Right cardiac atrium (tissue), 5 donors: ENCODE measurements around the gene KLRK1. TPM values are rescaled to one million over a fixed set of nuclear protein-coding genes. Genes with fewer than 3 reads are reported as not detected.
"Not testable (repeated sequence)": the region's sequence is repeated elsewhere in the genome, so short reads cannot be mapped to it uniquely, and the experiment has no call there.

ENCODE experiments used
- ATAC-seq, 2 donors: fragments of 200-7000 bp; cut with Tn5 transposase; one replicate each; pipeline versions ENCODE4 v1.8.0 to v1.9.1; 2020; ENCODE audit warnings: moderate library complexity in 2 of 2, mild to moderate bottlenecking in 1 of 2
- DNase-seq, 3 donors: peaks; one replicate each; pipeline ENCODE4 v3.0.0-alpha.2; 2020
- H3K27ac ChIP-seq: one replicate; pipeline ENCODE4 v1.5.1; 2013; ENCODE audit warnings: mild to moderate bottlenecking, low read length, control low read depth, moderate library complexity
- H3K27me3 ChIP-seq: one replicate; pipeline ENCODE4 v1.6.1; 2013; ENCODE audit not compliant: control insufficient read depth, insufficient read depth
- H3K4me1 ChIP-seq: one replicate; pipeline ENCODE4 v1.6.1; 2013; ENCODE audit warnings: low read length; ENCODE audit not compliant: control insufficient read depth, insufficient read depth
- H3K4me3 ChIP-seq: one replicate; pipeline ENCODE4 v1.5.1; 2013; ENCODE audit warnings: low read length, control low read depth
- H3K9me3 ChIP-seq: one replicate; pipeline ENCODE4 v1.6.1; 2013; ENCODE audit warnings: low read length; ENCODE audit not compliant: control insufficient read depth
- WGBS: extraction: QIAGEN DNeasy Blood & Tissue Kit; methylation state at CpG from one replicate; pipeline ENCODE4 v1.1.7; 2013; 5-methylcytosine and 5-hydroxymethylcytosine counted together
- intact Hi-C, 4 donors: fragments of 100-400 bp; cut with DNase I; formaldehyde crosslinking; loops; one replicate each; pipeline versions ENCODE4 v1.11.0 to v1.14.0; 2022 to 2023
- polyA plus RNA-seq: library from polyadenylated mRNA; stranded (reverse); fragments of 200-250 nt; gene quantifications from one replicate; pipeline ENCODE4 v1.2.3, GENCODE V29; 2013
- total RNA-seq, 4 donors: library from RNA; stranded (reverse); fragmentation: NEBNext Ultra II Directional; extraction: Animal tissue kit (Norgen Biotek cat#: 25700); gene quantifications; one replicate each; pipeline ENCODE4 v1.2.1, GENCODE V29; 2021
- donor health status: healthy with polysubstance abuse.
- donor health status: DM: no; HTN: yes; CAD: no.
- donor health status: DM: no; HTN: no; CAD: no.
- donor health status: DM: no; HTN: yes; CAD: no; lungs with severe emphysema.
- donor health status: DM: yes; HTN: yes; CAD: no.

The KLRK1 gene
- total and polyA plus RNA-seq, 5 donors, result 0.39 to 0.97 (median 0.59) TPM

DNA sequence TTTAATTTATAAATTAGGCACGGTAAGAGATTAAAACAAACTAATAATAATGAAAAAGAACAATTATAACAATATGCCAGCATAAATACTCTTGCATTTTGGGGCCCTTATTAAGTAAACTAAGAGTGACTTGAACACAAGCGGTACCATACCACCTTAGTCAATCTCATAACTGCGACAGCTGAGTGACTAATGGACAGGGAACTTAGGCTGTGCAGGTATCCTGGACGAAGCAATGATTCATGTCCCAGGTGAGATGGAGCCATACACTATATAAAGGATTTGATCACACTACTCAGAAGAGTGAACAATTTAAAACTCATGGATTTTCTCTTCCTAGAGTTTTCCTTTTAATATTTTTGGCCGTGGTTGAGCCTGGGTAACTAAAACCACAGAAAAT, 15.5 kb upstream of the KLRK1 start:
- Histone ChIP-seq H3K27me3 (no peaks in the 10 kb centered on the region), H3K9me3 (no peaks in the 10 kb centered on the region), H3K27ac (no peak overlapping the region), H3K4me3 (no peak overlapping the region), H3K4me1 (no peaks in the 10 kb centered on the region)
- ATAC-seq (no peak), DNase-seq (no peak)
- WGBS, result 95% methylated on average over 5 of the region's 5 CpGs
- intact Hi-C loops, result no loop called here

DNA sequence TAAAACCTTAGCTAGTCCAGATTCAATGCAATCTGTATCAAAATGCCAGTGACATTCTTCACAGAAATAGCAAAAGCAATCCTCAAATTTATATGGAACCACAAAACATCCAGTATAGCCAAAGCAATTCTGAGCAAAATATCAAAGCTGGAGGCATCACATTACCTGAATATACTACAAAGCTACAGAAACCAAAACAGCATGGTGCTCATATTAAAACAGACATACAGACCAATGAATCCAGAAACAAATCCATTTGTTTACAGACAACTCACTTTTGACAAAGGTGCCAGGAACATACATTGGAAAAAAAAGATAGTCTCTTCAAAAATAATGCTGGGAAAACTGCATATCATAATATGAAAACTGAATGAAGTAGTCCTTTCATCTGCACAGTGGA, 15.0 kb upstream of the KLRK1 start:
- no peak for ATAC-seq
- H3K9me3 ChIP-seq, result no peaks in the 10 kb centered on the region
- intact Hi-C loops, result no loop called here
- DNase-seq, result no peak
- H3K27ac ChIP-seq, result no peak overlapping the region
- H3K4me1 ChIP-seq, result no peaks in the 10 kb centered on the region
- H3K27me3 ChIP-seq, result no peaks in the 10 kb centered on the region
- H3K4me3 ChIP-seq, result no peak overlapping the region

DNA sequence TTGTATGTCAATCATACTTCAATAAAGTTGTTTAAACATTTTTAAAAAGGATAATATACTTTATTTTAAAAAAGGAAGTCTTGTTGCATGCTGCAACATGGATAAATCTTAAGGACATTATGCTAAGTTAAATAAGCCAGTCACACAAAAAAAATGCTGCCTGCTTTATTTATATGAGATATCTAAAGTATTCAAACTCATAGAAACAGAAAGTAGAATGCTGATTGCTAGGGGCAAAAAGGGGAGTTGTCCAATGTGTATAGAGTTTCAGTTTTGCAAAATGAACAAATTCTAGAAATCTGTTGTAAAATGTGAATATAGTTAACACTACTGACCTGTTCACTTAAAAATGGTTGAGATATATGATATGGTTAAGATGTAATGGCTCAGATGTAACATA, 11.0 kb upstream of the KLRK1 start:
- Histone ChIP-seq H3K9me3 (no peaks in the 10 kb centered on the region), H3K4me1 (peaks cover 2% of the 10 kb centered on the region), H3K27me3 (no peaks in the 10 kb centered on the region), H3K4me3 (no peak overlapping the region), H3K27ac (no peak overlapping the region)
- intact Hi-C loops, result no loop called here
- DNase-seq (no peak), ATAC-seq (no peak)

DNA sequence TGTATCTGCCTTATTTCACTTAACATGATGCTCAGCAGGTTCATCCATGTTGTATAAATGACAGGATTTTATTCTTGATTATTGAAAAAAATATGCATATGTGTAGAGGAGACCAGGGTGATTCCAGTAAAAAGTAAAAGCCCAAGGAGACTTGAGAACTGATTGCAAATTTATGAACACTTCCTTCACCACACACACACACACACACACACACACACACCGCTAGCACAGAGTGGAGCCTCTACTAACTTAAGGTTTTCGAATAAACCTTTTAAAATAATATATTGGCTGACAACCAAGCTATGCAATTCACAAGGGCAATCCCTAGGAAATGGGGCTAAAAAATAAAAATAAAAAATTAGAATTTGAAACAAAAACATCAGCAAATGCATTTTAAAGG, 8.3 kb upstream of the KLRK1 start:
- H3K27me3 ChIP-seq, result no peaks in the 10 kb centered on the region
- DNase-seq, result no peak
- H3K9me3 ChIP-seq, result no peaks in the 10 kb centered on the region
- no peak overlapping the region for H3K27ac ChIP-seq
- H3K4me3 ChIP-seq, result no peak overlapping the region
- peaks cover 2% of the 10 kb centered on the region for H3K4me1 ChIP-seq
- whole genome bisulfite sequencing, result 79% methylated on average over 2 of the region's 2 CpGs
- intact Hi-C loops, result no loop called here
- ATAC-seq, result no peak

DNA sequence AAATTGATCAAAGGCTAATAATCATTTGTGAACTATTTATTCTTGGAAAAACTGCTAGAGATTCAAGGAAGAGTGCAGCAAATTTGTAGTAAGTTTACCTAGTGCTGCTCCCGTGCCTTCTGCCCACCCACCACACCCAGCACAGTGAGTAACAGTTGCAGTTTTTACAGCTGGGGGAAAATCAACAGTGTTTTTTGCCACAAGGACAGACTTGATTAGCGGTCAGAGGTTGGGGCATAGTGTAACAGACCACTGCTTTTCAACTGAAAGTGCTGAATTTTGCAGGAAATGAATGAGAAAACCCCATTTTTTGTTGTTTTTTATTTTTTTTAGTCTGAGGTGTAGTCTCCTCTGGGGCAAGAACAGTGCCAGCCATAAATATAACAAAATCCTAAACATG, 7.5 kb upstream of the KLRK1 start:
- ATAC-seq, result no peak
- Histone ChIP-seq H3K4me1 (peaks cover 2% of the 10 kb centered on the region), H3K4me3 (no peak overlapping the region), H3K27me3 (no peaks in the 10 kb centered on the region), H3K9me3 (no peaks in the 10 kb centered on the region), H3K27ac (no peak overlapping the region)
- 72% methylated on average over 2 of the region's 2 CpGs for WGBS
- DNase-seq, result no peak
- intact Hi-C loops, result no loop called here

DNA sequence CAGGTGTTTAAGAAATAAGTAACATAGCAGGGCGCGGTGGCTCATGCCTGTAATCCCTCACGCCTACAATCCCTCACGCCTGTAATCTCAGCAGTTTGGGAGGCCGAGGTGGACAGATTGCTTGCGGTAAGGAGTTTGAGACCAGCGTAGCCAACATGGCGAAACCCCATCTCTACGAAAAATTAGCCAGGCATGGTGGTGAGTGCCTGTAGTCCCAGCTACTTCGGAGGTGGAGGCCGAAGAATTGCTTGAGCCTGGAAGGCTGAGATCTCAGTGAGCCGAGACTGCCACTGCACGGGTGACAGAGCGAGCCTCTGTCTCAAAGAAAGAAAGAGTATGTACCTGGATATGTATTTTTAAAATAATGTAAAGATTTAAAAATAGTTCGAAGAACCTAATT, 6.3 kb upstream of the KLRK1 start:
- H3K4me1 ChIP-seq, DNase-seq, H3K27ac ChIP-seq, H3K9me3 ChIP-seq, H3K27me3 ChIP-seq, H3K4me3 ChIP-seq, ATAC-seq, intact Hi-C loops: not testable (repeated sequence)
- WGBS, result 90% methylated on average over 15 of the region's 15 CpGs

DNA sequence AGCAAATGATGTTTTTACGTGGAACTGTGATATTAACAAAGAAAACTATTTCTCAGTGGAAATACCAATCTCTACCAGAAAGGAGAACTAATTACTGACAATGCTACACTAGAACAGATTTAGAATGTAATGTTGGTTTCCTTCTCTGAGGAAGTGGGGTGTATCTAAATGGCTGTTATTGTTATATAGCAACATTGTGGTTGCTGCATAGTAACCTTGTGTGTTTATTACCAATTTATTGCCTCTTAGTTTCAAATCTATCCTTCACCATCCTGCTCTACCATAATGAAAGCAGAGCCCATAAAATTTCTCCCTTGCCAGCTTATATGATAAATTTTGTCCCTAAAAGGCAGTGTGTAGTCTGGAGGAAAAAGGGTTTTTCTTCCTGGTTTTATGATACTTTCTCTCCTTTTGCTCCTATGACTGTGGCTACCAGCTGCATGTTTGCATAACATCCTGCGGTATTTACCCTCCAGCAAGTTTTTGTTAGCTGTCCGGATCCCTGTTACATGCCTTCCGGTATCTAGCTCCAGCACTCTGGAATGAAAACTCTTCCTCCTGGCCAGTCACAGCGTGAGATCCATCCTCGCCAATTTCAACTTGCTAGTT, 5.7 kb upstream of the KLRK1 start:
- no peak overlapping the region for H3K4me3 ChIP-seq
- ATAC-seq (peak; percentile 74 to 82), DNase-seq (peak in 1 of 3 donors; percentile 17)
- no peaks in the 10 kb centered on the region for H3K27me3 ChIP-seq
- H3K9me3 ChIP-seq, result no peaks in the 10 kb centered on the region
- H3K4me1 ChIP-seq, result peaks cover 2% of the 10 kb centered on the region
- H3K27ac ChIP-seq, result no peak overlapping the region
- intact Hi-C loops, result no loop called here
- 32% methylated on average over 6 of the region's 6 CpGs for WGBS

DNA sequence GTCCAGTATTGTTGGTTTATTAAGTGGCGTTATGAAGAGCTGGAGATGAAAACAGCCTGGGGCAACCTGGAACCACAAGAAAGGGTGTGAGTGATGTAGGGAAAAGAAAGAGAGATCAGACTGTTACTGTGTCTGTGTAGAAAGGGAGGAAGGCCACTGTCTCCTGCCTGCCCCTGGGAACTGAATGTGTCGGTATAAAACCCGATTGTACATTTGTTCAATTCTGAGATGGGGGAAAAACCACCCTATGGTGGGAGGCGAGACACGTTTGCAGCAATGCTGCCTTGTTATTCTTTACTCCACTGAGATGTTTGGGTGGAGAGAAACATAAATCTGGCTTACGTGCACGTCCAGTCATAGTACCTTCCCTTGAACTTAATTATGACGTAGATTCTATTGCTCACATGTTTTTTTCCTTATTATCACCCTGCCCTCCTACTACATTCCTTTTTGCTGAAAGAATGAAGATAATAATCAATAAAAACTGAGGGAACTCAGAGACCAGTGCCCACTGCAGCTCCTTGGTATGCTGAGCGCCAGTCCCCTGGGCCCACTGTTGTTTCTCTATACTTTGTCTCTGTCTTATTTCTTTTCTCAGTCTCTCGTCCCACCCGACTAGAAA, 4.8 kb upstream of the KLRK1 start:
- H3K4me3 ChIP-seq, DNase-seq, H3K27me3 ChIP-seq, H3K4me1 ChIP-seq, intact Hi-C loops, ATAC-seq, H3K27ac ChIP-seq, H3K9me3 ChIP-seq: not testable (repeated sequence)
- WGBS, result 88% methylated on average over 11 of the region's 11 CpGs

DNA sequence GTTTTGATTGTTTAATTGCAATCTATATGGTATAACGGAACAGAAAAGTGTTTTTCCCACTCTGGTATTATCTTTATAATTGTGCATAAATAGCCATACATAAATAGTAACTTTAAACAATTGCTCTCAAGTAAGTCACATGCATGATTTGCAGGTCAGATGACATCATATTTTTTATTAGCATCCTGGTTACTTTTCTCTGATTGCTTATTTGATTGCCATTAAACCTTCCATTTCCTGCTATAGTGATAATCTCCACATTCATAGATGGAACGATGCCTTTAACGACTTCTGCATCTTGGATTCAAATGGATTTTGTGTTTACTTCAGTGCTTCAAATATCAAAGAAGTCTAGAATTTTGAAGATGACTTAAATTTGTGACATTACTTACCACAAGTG, 3.5 kb upstream of the KLRK1 start:
- ATAC-seq (no peak), DNase-seq (no peak)
- H3K4me3 ChIP-seq, result no peak overlapping the region
- 36% methylated on average over 3 of the region's 3 CpGs for WGBS
- H3K9me3 ChIP-seq, result no peaks in the 10 kb centered on the region
- intact Hi-C loops, result no loop called here
- H3K27ac ChIP-seq, result no peak overlapping the region
- peaks cover 2% of the 10 kb centered on the region for H3K4me1 ChIP-seq
- no peaks in the 10 kb centered on the region for H3K27me3 ChIP-seq

DNA sequence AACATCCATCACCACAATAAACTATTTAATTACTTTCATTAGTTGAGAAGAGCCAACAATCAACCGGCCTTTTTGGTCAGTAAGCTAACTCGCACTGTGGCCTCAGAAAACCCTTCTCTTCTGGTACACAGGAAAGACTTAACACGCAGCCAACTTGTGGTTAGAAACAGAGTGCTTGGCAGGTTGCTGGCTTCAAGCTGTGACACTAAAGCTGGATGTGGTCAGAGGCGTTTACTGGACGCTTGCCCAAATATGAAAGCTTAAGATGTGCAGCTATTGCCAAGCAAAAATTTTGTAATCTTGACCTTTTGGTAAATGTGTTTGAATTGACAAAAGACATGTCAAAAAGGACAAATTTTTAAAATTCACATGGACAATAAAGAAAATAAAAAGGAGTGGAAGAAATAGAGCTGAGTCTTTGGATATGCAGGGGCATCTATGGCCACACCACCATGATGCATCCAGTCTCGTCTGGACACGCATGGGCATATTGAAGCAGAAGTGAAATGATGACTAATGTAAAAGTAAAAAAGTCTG, 2.6 kb upstream of the KLRK1 start:
- intact Hi-C loops, result no loop called here
- Histone ChIP-seq H3K9me3 (no peaks in the 10 kb centered on the region), H3K4me1 (peaks cover 2% of the 10 kb centered on the region), H3K27ac (no peak overlapping the region), H3K4me3 (no peak overlapping the region), H3K27me3 (no peaks in the 10 kb centered on the region)
- WGBS, result 42% methylated on average over 7 of the region's 7 CpGs
- DNase-seq, result peak; percentile 72 to 83 (median 75)
- ATAC-seq, result peak; percentile 89 to 95

DNA sequence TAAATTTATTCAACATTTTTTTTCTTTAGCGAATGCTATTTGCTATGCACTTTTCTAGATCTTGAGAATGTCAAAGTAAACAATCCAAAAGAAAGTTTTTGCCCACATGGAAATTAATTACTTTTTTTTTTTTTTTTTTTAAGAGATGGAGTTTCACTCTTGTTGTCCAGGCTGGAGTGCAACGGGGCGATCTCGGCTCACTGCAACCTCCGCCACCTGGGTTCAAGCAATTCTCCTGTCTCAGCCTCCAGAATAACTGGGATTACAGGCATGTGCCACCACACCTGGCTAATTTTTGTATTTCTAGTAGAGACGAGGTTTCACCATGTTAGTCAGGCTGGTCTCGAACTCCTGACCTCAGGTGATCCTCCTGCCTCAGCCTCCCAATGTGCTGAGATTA, 1.1 kb upstream of the KLRK1 start:
- H3K9me3 ChIP-seq, intact Hi-C loops, DNase-seq, H3K4me1 ChIP-seq, ATAC-seq, H3K27ac ChIP-seq, H3K27me3 ChIP-seq, H3K4me3 ChIP-seq: not testable (repeated sequence)
- 92% methylated on average over 7 of the region's 7 CpGs for whole genome bisulfite sequencing
